Dermis microvascular lymphatic vessel endothelial cell (primary cell): ENCODE results near the gene KDM3A. TPM values are rescaled to one million over a fixed set of nuclear protein-coding genes. Genes with fewer than 3 reads are reported as not detected.
A peak's percentile ranks its signal among the peaks of the same experiment; 100 is the strongest.
"Not testable (repeated sequence)": the region's sequence is repeated elsewhere in the genome, so short reads cannot be mapped to it uniquely, and the experiment has no call there.

Source experiments
- DNase-seq, 2 donors: peaks; one replicate each; pipeline versions ENCODE4 v3.0.0 to v3.0.0-alpha.2; 2010; ENCODE audit warnings: low read depth in 2 of 2
- total RNA-seq: library from RNA; depleted of rRNA; stranded (reverse); fragments of >200 nt; gene quantifications from 2 replicates; pipeline ENCODE4 v1.2.1, GENCODE V29; 2014

The KDM3A gene
- total RNA-seq, 1 donor from 2014 or later, result 15.5 TPM

- no peak for DNase-seq
Observed at GRCh38 chr2:86476092-86476491, 34.9 kb downstream of the KDM3A start.

- no peak for DNase-seq
Observed at GRCh38 chr2:86476918-86477317, 35.7 kb downstream of the KDM3A start.

GRCh38 chr2:86477349-86477748, 36.2 kb downstream of the KDM3A start:
- no peak for DNase-seq

GRCh38 chr2:86480105-86480504, 38.9 kb downstream of the KDM3A start:
- DNase-seq, result peak in 1 of 2 donors; percentile 4

GRCh38 chr2:86482034-86482433, 40.9 kb downstream of the KDM3A start:
- DNase-seq, result peak in 1 of 2 donors; percentile 29

- DNase-seq, result no peak
Observed at GRCh38 chr2:86484385-86484784, 43.2 kb downstream of the KDM3A start.

- DNase-seq, result no peak
Observed at GRCh38 chr2:86485103-86485502, 43.9 kb downstream of the KDM3A start.

- DNase-seq, result no peak
Observed at GRCh38 chr2:86485802-86486201, 44.6 kb downstream of the KDM3A start.

- DNase-seq, result no peak
Observed at GRCh38 chr2:86487062-86487461, 45.9 kb downstream of the KDM3A start.

- no peak for DNase-seq
Observed at GRCh38 chr2:86488561-86489250, 47.5 kb downstream of the KDM3A start.

- DNase-seq, result no peak
Observed at GRCh38 chr2:86489542-86489941, 48.4 kb downstream of the KDM3A start.

GRCh38 chr2:86490245-86490644, 49.1 kb downstream of the KDM3A start:
- no peak for DNase-seq

GRCh38 chr2:86491088-86491487, 49.9 kb downstream of the KDM3A start:
- DNase-seq, result no peak

- DNase-seq, result no peak
Observed at GRCh38 chr2:86492048-86492453, 50.9 kb downstream of the KDM3A start.

- DNase-seq, result not testable (repeated sequence)
Observed at GRCh38 chr2:86496391-86496790, 55.2 kb downstream of the KDM3A start.

- no peak for DNase-seq
Observed at GRCh38 chr2:86498468-86499260, 57.5 kb downstream of the KDM3A start.

- no peak for DNase-seq
Observed at GRCh38 chr2:86499326-86499725, 58.2 kb downstream of the KDM3A start.

GRCh38 chr2:86500325-86501083, 59.3 kb downstream of the KDM3A start:
- DNase-seq, result no peak

- DNase-seq, result no peak
Observed at GRCh38 chr2:86507600-86507999, 66.4 kb downstream of the KDM3A start.

GRCh38 chr2:86510436-86510933, 69.3 kb downstream of the KDM3A start:
- DNase-seq, result no peak

GRCh38 chr2:86512034-86512433, 70.9 kb downstream of the KDM3A start:
- no peak for DNase-seq

GRCh38 chr2:86512892-86513291, 71.7 kb downstream of the KDM3A start:
- DNase-seq, result no peak
